Liver (tissue), 3 donors: ENCODE results near the gene ARCN1.

Experiments
- SP1 ChIP-seq: IDR thresholded peaks from 2 replicates; pipeline ENCODE4 v1.6.1; 2018; ENCODE audit warnings: antibody characterized with exemption, mild to moderate bottlenecking
- YY1 ChIP-seq: IDR thresholded peaks from 2 replicates; pipeline ENCODE4 v1.6.1; 2016; ENCODE audit warnings: antibody characterized with exemption, mild to moderate bottlenecking
- TF ChIP-seq, protein P1 (sequence below): fragments of 150-350 bp; IDR thresholded peaks from 2 replicates; pipeline ENCODE4 v1.5.1; 2017; ENCODE audit warnings: improper control_type of control experiment, low read depth, low read length; ENCODE audit not compliant: missing input control
- TF ChIP-seq, protein P2 (sequence below): IDR thresholded peaks from 2 replicates; pipeline ENCODE4 v1.6.1; 2016; ENCODE audit warnings: antibody characterized with exemption, mild to moderate bottlenecking
- TF ChIP-seq, protein P3 (sequence below): IDR thresholded peaks from 2 replicates; pipeline ENCODE4 v1.6.1; 2016; ENCODE audit warnings: antibody characterized with exemption
- TF ChIP-seq, protein P4 (sequence below): IDR thresholded peaks from 2 replicates; pipeline ENCODE4 v1.6.1; 2016; ENCODE audit warnings: antibody characterized with exemption
- donor health status: healthy.
- donor health status: healthy.

DNA sequence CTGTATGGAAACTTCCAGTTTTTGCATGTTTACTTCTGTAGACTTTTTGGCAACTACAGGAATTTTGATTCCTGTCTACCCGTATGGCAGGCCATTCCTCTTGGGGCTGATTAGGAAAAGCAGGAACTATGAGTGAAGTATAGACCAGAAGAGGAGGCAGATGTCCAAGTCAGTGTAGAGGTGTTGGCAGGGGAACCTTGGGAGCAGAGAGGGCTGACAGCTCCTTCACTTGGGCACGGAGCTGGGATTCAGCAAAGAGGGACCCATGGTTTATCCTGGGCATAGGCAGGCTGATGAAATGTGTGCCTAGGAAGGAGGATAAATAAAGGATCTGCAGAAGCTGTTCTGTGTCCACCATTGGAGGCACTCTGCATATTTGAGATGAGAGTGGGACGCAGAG is 74.2 kb downstream of the ARCN1 start:
- TF ChIP-seq, protein P1, sequence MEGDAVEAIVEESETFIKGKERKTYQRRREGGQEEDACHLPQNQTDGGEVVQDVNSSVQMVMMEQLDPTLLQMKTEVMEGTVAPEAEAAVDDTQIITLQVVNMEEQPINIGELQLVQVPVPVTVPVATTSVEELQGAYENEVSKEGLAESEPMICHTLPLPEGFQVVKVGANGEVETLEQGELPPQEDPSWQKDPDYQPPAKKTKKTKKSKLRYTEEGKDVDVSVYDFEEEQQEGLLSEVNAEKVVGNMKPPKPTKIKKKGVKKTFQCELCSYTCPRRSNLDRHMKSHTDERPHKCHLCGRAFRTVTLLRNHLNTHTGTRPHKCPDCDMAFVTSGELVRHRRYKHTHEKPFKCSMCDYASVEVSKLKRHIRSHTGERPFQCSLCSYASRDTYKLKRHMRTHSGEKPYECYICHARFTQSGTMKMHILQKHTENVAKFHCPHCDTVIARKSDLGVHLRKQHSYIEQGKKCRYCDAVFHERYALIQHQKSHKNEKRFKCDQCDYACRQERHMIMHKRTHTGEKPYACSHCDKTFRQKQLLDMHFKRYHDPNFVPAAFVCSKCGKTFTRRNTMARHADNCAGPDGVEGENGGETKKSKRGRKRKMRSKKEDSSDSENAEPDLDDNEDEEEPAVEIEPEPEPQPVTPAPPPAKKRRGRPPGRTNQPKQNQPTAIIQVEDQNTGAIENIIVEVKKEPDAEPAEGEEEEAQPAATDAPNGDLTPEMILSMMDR: no peak
- TF ChIP-seq SP1 (no peak), YY1 (no peak)
- TF ChIP-seq, protein P2, sequence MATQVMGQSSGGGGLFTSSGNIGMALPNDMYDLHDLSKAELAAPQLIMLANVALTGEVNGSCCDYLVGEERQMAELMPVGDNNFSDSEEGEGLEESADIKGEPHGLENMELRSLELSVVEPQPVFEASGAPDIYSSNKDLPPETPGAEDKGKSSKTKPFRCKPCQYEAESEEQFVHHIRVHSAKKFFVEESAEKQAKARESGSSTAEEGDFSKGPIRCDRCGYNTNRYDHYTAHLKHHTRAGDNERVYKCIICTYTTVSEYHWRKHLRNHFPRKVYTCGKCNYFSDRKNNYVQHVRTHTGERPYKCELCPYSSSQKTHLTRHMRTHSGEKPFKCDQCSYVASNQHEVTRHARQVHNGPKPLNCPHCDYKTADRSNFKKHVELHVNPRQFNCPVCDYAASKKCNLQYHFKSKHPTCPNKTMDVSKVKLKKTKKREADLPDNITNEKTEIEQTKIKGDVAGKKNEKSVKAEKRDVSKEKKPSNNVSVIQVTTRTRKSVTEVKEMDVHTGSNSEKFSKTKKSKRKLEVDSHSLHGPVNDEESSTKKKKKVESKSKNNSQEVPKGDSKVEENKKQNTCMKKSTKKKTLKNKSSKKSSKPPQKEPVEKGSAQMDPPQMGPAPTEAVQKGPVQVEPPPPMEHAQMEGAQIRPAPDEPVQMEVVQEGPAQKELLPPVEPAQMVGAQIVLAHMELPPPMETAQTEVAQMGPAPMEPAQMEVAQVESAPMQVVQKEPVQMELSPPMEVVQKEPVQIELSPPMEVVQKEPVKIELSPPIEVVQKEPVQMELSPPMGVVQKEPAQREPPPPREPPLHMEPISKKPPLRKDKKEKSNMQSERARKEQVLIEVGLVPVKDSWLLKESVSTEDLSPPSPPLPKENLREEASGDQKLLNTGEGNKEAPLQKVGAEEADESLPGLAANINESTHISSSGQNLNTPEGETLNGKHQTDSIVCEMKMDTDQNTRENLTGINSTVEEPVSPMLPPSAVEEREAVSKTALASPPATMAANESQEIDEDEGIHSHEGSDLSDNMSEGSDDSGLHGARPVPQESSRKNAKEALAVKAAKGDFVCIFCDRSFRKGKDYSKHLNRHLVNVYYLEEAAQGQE: no peak
- TF ChIP-seq, protein P3, sequence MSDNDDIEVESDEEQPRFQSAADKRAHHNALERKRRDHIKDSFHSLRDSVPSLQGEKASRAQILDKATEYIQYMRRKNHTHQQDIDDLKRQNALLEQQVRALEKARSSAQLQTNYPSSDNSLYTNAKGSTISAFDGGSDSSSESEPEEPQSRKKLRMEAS: no peak
- TF ChIP-seq, protein P4, sequence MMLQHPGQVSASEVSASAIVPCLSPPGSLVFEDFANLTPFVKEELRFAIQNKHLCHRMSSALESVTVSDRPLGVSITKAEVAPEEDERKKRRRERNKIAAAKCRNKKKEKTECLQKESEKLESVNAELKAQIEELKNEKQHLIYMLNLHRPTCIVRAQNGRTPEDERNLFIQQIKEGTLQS: no peak
